ENCODE measurements around the gene POLR3GL.
"Not testable (repeated sequence)": the region's sequence is repeated elsewhere in the genome, so short reads cannot be mapped to it uniquely, and the experiment has no call there.

POLR3GL gene

GRCh38 chr1:146020058-146021049 is 55.9 kb downstream of the POLR3GL start:
- DNase-seq (ENCODE audit: low read depth in 2 of 2), result no peak

DNA sequence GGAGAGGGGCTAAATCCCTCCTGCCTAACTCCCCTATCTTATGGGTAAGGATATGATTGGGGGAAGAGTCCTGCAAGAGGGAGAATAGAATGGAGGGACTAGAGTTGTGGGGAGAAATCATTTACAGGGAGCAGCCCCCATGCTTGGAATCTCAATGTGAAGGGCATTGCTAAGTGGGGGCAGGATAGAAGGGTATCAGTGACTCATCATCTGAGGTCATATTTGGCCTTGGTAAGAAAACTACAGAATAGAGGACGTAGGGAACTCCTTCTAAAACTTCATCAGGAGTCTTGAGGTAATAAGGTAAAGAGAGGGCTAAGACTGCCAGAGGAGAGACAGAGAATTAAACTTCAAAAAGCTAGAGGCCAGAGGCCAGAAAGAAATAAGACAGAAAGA is 56.6 kb downstream of the POLR3GL start:
- DNase-seq (ENCODE audit: low read depth in 2 of 2), result no peak

- no peak for DNase-seq (ENCODE audit: low read depth in 2 of 2)
These were observed 57.3 kb downstream of the POLR3GL start, which contains the start of gene HJV for GRCh38 chr1:146021622-146022402. HJV (minus strand) TSS chr1:146021735; CDS start chr1:146020231, 1,504 bp downstream.

- no peak for DNase-seq (ENCODE audit: low read depth in 2 of 2)
These were observed 58.1 kb downstream of the POLR3GL start for GRCh38 chr1:146022403-146023127.

DNA sequence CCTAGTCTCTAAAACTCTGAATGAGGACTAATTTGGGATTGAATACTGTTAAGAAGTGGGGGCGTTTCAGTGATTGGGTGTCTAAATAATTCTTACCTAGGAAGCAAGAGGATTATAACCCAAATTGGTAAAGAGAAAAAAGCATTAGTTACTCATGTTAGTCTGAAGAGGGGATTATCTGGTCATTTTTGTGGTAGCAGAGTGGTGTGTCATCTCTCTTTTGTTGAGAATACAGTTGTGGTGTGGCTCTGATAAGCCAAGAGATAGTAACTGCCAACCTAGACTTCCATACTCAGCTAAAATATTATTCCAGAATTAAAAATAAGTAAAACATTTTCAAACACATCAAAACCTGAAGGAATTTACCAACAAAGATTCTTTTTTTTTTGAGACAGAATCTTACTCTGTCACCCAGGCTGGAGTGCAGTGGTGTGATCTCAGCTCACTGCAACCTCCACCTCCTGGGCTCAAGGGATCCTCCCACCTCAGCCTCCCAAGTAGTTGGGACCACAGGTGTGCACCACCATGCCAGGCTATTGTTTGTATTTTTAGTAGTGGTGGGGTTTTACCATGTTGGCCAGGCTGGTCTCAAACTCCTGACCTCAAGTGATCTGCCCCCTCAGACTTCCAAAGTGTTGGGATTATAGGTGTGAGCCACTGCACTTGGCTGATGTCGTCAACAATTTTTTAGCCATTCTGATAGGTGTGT is 61.5 kb downstream of the POLR3GL start:
- DNase-seq (ENCODE audit: low read depth in 2 of 2), result not testable (repeated sequence)

- not testable (repeated sequence) for DNase-seq (ENCODE audit: low read depth in 2 of 2)
These were observed 62.2 kb downstream of the POLR3GL start for GRCh38 chr1:146026650-146027049.
